ENCODE results near the gene TBC1D22A.

The TBC1D22A gene

DNA sequence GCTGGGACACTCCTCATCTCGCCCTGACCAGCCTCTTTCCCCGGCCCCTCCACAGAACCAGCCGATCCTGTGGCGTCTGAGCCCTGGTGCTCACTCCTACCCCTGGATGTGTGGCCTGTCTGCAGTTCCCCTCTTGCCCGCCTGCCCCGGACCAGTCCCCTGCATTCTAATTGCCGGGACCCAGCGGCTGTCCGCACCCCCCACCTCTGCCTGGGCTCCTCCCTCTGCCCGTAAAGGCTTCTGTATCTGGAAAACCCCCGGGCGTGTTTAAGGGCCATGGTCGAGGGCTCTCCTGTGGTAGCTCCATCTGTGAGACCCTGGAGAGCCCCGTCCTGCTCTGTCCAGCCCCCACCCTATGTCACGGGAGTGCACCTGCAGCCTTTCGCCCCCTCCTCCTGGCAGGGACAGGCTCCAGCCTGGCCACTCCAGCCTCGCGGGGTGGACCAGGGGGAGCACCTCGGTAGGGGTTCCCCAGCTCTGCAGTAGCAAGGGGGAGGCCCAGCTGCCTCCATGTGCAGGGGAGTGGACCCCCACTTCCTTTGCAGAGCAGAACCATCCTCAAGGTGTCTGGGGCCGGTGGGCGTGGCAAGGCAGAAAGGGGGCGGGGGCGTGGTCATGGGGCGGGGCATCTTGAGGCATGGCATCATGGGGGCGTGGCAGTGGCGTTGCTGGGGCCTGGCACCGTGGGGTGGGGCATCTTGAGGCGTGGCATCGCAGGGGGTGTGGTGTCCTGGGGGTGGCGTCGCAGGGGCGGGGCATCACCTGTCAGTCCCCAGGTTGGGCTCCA is 430.4 kb downstream of the TBC1D22A start:
- in situ Hi-C loops (cut with HindIII; ENCODE audit: low pct_unique_long_range_greater_than_20kb, low sequenced_read_pairs) = no loop called here
- no peak for TF ChIP-seq JUND (IDR thresholded peaks at IDR 0.05; ENCODE audit: low read depth)
- peak in 1 of 2 experiments; percentile 87 for DNase-seq (ENCODE audit: low read depth in 1 of 2, low spot score in 1 of 2)

DNA sequence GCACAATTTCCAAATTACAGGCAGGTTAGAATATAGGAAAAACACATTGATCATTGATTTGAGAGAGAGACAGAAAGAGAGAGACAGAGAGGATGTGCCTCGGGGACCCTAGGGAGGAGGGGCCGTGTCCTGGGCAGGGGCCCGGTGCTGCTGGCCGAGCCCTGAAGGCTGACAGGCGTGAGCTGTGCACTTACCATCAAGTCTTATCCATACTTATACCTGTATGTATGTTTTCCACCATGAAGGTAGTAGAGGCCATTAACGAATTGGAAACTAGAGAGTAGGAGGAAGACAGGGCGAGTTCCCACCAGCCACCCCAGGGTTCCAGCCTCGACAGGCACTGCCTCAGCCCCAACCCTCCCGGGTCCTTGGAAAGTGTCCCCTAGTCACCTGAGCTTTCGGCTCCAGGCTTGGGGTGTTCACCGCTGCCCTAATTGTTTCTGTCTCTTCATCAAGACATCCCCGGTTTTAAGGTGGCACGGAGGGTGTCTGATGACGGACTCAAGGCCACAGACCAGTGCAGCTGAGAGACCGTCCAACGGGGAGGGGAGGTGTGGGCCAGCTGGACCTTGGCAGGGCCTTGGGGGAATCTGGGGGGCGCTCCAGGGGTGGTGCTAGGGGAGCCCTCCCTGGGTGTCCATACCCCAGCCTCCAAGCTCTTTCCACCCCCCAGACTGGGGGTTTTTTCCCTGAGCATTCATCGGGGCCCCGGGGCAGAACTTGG is 431.3 kb downstream of the TBC1D22A start:
- in situ Hi-C loops (cut with HindIII; ENCODE audit: low pct_unique_long_range_greater_than_20kb, low sequenced_read_pairs) = no loop called here
- no peak for TF ChIP-seq JUND (IDR thresholded peaks at IDR 0.05; ENCODE audit: low read depth)
- DNase-seq (ENCODE audit: low read depth in 1 of 2, low spot score in 1 of 2) = no peak

GRCh38 chr22:47194476-47195155 is 432.2 kb downstream of the TBC1D22A start:
- no peak for TF ChIP-seq JUND (IDR thresholded peaks at IDR 0.05; ENCODE audit: low read depth)
- in situ Hi-C loops (cut with HindIII; ENCODE audit: low pct_unique_long_range_greater_than_20kb, low sequenced_read_pairs) = no loop called here
- no peak for DNase-seq (ENCODE audit: low read depth in 1 of 2, low spot score in 1 of 2)

DNA sequence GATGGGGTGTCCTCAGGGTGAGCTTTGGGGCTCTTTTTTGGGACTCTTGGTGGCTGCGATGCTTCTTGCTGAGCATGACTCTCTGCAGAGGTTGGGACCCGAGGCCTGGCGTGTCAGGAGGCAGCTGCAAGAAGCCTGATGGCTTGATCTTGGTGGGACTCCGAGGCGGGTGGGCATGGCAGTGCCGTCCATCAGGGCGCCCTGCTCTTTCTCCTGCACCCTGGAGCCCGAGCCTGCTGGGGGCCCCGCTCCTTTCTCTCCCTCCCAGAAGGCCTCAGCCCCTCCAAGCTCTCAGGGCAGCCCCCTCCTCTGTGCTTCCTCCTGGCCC is 432.7 kb downstream of the TBC1D22A start:
- in situ Hi-C loops (cut with HindIII; ENCODE audit: low pct_unique_long_range_greater_than_20kb, low sequenced_read_pairs) = no loop called here
- TF ChIP-seq JUND (IDR thresholded peaks at IDR 0.05; ENCODE audit: low read depth) = no peak
- DNase-seq (ENCODE audit: low read depth in 1 of 2, low spot score in 1 of 2) = no peak

DNA sequence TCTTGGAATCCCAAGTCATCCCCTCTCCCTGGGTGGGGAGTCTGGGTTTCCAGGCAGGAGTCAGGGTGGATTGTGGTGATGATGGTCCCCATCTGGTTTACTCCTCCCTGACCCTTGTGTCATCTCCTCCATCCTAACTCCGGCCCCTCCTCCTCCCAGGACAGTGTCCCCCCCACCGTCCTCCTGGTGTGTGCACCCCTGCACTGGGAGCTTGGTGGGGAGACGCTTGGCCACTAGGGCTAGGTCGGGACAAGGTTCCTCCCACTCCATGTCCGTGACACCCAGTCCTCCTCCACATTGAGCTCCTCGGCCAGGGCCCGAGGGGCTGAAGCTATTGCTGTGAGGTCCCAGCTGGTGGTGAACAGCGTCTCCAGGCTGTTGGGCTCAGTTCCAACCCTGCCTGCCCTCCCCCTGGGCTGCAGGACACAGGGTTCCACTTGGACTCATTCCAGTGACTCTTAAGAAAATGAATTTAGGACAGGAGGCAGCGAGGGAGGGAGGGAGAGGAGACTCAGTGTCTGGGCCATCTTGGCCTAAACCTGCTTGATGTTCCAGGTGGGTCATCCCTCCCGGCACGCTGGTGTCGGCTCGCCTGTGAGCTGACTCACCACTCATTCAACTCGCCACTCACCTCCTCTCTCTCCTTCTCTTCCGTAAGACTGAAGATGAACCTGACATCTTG is 433.2 kb downstream of the TBC1D22A start:
- no peak for TF ChIP-seq JUND (IDR thresholded peaks at IDR 0.05; ENCODE audit: low read depth)
- no peak for DNase-seq (ENCODE audit: low read depth in 1 of 2, low spot score in 1 of 2)
- in situ Hi-C loops (cut with HindIII; ENCODE audit: low pct_unique_long_range_greater_than_20kb, low sequenced_read_pairs) = no loop called here

DNA sequence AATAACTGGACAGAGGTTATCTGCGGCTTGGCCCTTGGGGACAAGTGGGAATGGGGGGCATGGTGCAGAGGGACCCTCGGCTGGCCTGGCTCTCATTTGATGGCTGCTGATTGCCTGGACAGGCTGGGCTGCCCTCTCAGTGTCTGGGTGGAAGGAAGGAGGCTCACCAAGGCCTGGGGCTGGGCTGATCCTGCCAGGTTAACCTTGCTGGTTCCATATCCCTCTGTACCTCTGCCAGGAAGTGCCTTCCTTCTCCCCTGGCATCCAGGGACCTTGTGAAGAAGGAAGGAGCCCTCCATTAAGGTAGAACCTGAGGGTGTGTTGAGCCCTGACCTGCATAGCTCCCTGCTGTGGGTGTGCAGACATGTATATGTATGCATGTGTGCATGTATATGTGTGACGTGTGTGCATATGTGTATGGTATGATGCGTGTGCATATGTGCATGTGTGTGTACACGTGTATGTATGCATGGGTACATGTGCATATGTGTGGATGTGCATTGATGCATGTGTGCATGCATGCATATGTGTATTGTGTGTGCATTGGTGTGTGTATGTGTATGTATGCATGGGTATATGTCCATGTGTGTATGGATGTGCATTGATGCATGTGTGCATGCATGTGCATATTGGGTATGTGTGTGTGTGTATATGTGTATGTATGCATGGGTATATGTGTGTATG is 433.9 kb downstream of the TBC1D22A start:
- in situ Hi-C loops (cut with HindIII; ENCODE audit: low pct_unique_long_range_greater_than_20kb, low sequenced_read_pairs) = no loop called here
- no peak for DNase-seq (ENCODE audit: low read depth in 1 of 2, low spot score in 1 of 2)
- TF ChIP-seq JUND (IDR thresholded peaks at IDR 0.05; ENCODE audit: low read depth) = no peak

DNA sequence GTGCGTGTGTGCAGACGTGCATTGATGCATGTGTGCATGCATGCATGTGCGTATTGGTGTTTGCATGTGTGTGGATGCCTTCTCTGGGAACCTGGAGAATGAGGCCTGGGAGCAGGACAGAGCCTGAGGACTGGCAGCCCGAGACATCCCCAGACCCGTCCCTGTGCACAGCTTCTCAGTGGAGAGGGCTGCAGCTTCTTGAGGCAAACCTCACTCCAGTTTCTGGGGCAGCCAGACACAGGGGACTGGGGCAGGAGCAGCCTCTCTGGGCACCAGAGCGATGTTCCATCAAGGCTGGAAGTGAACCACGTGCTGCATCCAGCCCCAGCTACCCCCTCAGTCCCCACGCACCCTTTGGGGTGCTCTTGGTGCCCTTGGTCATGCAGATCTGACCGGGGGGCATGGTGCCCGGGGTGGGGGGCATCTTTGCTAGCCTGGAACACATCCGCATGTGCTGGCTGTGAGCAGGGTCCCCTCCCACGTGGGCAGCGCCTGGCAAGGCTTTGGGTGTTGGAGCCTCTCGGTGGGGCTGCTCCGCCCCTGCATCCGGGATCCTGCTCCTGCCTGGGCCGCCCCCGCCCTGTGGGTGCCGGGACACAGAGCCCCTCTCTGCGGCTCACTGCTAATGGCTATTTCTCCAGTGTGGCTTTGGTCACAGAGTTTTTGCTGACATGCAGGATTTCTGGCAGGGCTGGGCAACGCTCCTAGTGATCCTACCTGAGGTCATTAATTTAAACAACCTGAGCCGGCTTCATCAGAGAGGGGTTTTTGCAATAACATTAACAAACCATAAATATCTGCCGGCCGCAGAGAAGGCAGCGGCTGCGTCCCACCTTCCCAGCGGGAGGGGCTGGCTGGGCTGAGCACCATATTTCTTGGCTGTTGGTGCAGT is 434.7 kb downstream of the TBC1D22A start:
- DNase-seq (ENCODE audit: low read depth in 1 of 2, low spot score in 1 of 2) = no peak
- in situ Hi-C loops (cut with HindIII; ENCODE audit: low pct_unique_long_range_greater_than_20kb, low sequenced_read_pairs) = no loop called here
- no peak for TF ChIP-seq JUND (IDR thresholded peaks at IDR 0.05; ENCODE audit: low read depth)

GRCh38 chr22:47197773-47198500 is 435.5 kb downstream of the TBC1D22A start:
- in situ Hi-C loops (cut with HindIII; ENCODE audit: low pct_unique_long_range_greater_than_20kb, low sequenced_read_pairs) = no loop called here
- TF ChIP-seq JUND (IDR thresholded peaks at IDR 0.05; ENCODE audit: low read depth) = no peak
- DNase-seq (ENCODE audit: low read depth in 1 of 2, low spot score in 1 of 2) = no peak

GRCh38 chr22:47198801-47199251 is 436.4 kb downstream of the TBC1D22A start:
- no peak for TF ChIP-seq JUND (IDR thresholded peaks at IDR 0.05; ENCODE audit: low read depth)
- DNase-seq (ENCODE audit: low read depth in 1 of 2, low spot score in 1 of 2) = no peak
- in situ Hi-C loops (cut with HindIII; ENCODE audit: low pct_unique_long_range_greater_than_20kb, low sequenced_read_pairs) = no loop called here

- no peak for DNase-seq (ENCODE audit: low read depth in 1 of 2, low spot score in 1 of 2)
- in situ Hi-C loops (cut with HindIII; ENCODE audit: low pct_unique_long_range_greater_than_20kb, low sequenced_read_pairs) = no loop called here
- TF ChIP-seq JUND (IDR thresholded peaks at IDR 0.05; ENCODE audit: low read depth) = no peak
Measured at GRCh38 chr22:47199261-47199978, 437.0 kb downstream of the TBC1D22A start.

All from T47D (cell line).